Common myeloid progenitor, CD34-positive (primary cell): Measurements from ENCODE around the gene LGALS7B.
"Not testable (repeated sequence)": the region's sequence is repeated elsewhere in the genome, so short reads cannot be mapped to it uniquely, and the experiment has no call there.

Experiments
- CTCF ChIA-PET: fragments of 350-600 bp; sonication (Branson Sonifier 250); formaldehyde crosslinking; loops from one replicate; lab custom pipeline; 2021; ENCODE audit warnings: antibody characterized with exemption; lab: Charles Lee
- POLR2A ChIA-PET: fragments of 350-600 bp; sonication (Branson Sonifier 250); formaldehyde crosslinking; loops from one replicate; lab custom pipeline; 2021; ENCODE audit warnings: antibody characterized with exemption; lab: Charles Lee
- DNase-seq, 3 donors: peaks; one replicate each; pipeline versions ENCODE4 v3.0.0 to v3.0.0-alpha.2; 2013
- H3K27ac ChIP-seq, 2 experiments: 1 replicate in 1 of 2; 2 replicates in 1 of 2; pipeline ENCODE4 v1.7.0; 2013; ENCODE audit warnings: inconsistent platforms in 2 of 2, low read length in 2 of 2, mild to moderate bottlenecking in 2 of 2, low read depth in 1 of 2, moderate library complexity in 1 of 2; ENCODE audit not compliant: severe bottlenecking in 2 of 2, insufficient read depth in 1 of 2, poor library complexity in 1 of 2
- H3K27me3 ChIP-seq, 5 experiments: replicated peaks in 2 of 5; 1 replicate in 3 of 5; 2 replicates in 2 of 5; pipeline versions ENCODE4 v1.6.1 to v1.7.0; 2013; ENCODE audit warnings: low read length in 4 of 5, mild to moderate bottlenecking in 2 of 5, moderate library complexity in 2 of 5, inconsistent platforms in 1 of 5; ENCODE audit not compliant: insufficient read depth in 5 of 5, control insufficient read depth in 4 of 5
- H3K36me3 ChIP-seq, 4 experiments: 1 replicate in 2 of 4; 2 replicates in 2 of 4; pipeline versions ENCODE4 v1.6.1 to v1.7.0; 2013; ENCODE audit warnings: low read length in 3 of 4, control low read depth in 1 of 4, mild to moderate bottlenecking in 1 of 4; ENCODE audit not compliant: control insufficient read depth in 4 of 4, insufficient read depth in 4 of 4
- H3K4me1 ChIP-seq, 4 experiments: 1 replicate in 3 of 4; 2 replicates in 1 of 4; pipeline versions ENCODE4 v1.6.1 to v1.7.1; 2013; ENCODE audit warnings: low read length in 3 of 4, mild to moderate bottlenecking in 3 of 4, control low read depth in 1 of 4, inconsistent platforms in 1 of 4, moderate library complexity in 1 of 4; ENCODE audit not compliant: control insufficient read depth in 4 of 4, insufficient read depth in 4 of 4; ENCODE audit errors: control extremely low read depth in 1 of 4
- H3K4me3 ChIP-seq, 7 experiments: 1 replicate in 4 of 7; 2 replicates in 3 of 7; pipeline versions ENCODE4 v1.5.1 to v1.7.0; 2013; ENCODE audit warnings: mild to moderate bottlenecking in 7 of 7, low read length in 6 of 7, moderate library complexity in 6 of 7, inconsistent platforms in 2 of 7, low read depth in 2 of 7, control low read depth in 1 of 7; ENCODE audit not compliant: insufficient read depth in 4 of 7, control insufficient read depth in 1 of 7; ENCODE audit errors: extremely low read depth in 1 of 7
- H3K9me3 ChIP-seq, 5 experiments: 1 replicate in 4 of 5; 2 replicates in 1 of 5; pipeline versions ENCODE4 v1.6.1 to v1.7.1; 2013; ENCODE audit warnings: low read length in 4 of 5, mild to moderate bottlenecking in 2 of 5, inconsistent platforms in 1 of 5, low read depth in 1 of 5, moderate library complexity in 1 of 5; ENCODE audit not compliant: control insufficient read depth in 4 of 5, insufficient read depth in 2 of 5; ENCODE audit errors: control extremely low read depth in 1 of 5
- WGBS: methylation state at CpG from one replicate; pipeline ENCODE4 v1.1.5; 2013; ENCODE audit not compliant: insufficient coverage; 5-methylcytosine and 5-hydroxymethylcytosine counted together

LGALS7B gene

DNA sequence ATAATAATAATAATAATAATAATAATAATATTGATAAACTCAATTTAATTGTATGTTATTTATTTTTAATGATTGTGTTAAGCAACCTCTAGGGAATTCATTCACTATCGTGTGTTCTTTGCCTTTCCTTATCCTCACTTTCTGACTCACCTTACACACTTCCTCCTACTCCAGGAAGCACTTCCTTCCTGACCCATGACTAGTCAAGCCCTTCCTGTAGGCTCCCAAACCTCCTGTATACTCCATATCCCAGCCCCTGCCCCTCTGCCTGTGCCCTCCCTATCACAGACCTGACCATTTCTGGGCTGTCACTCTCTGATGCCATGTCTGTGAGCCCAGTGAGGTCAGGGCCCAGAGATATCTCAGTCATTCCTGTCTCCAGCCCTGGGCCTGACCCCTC, 16.2 kb downstream of the LGALS7B start:
- Histone ChIP-seq H3K4me1 (no peaks in the 10 kb centered on the region), H3K4me3 (no peak overlapping the region), H3K27me3 (no peaks in the 10 kb centered on the region), H3K36me3 (no peaks in the 10 kb centered on the region), H3K27ac (no peak overlapping the region), H3K9me3 (no peaks in the 10 kb centered on the region)
- WGBS, result 86% methylated on average over 1 of the region's 1 CpG
- no peak for DNase-seq
- CTCF ChIA-PET, result no interaction called here
- POLR2A ChIA-PET, result no interaction called here

DNA sequence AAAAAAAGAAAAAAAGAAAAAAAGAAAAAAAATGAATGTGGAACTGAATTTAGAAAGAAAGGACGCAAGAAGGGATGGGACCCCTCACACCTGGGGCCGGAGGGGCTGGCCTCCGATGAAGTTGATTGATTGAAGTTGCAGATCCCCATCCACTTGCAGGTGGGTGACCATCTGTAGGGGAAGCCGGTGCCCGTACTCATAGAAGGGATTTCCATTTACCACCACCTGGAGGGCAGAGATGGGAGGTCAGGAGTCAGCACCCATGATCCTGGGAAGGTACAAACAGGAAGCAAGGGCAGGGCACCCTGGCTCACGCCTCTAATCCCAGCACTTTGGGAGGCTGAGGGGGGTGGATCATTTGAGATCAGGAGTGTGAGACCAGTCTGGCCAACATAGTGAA, 17.4 kb downstream of the LGALS7B start:
- H3K27me3 ChIP-seq, result no peaks in the 10 kb centered on the region
- ChIA-PET POLR2A (interaction anchor here (0.6 kb wide), 1 partner anchor 308 kb away, joined by 9 read pairs; no protein-coding TSS in a partner anchor), CTCF (no interaction called here)
- no peaks in the 10 kb centered on the region for H3K36me3 ChIP-seq
- H3K4me1 ChIP-seq, result no peaks in the 10 kb centered on the region
- H3K27ac ChIP-seq, result no peak overlapping the region
- DNase-seq, result no peak
- H3K9me3 ChIP-seq, result no peaks in the 10 kb centered on the region
- WGBS, result 96% methylated on average over 6 of the region's 6 CpGs
- no peak overlapping the region for H3K4me3 ChIP-seq

DNA sequence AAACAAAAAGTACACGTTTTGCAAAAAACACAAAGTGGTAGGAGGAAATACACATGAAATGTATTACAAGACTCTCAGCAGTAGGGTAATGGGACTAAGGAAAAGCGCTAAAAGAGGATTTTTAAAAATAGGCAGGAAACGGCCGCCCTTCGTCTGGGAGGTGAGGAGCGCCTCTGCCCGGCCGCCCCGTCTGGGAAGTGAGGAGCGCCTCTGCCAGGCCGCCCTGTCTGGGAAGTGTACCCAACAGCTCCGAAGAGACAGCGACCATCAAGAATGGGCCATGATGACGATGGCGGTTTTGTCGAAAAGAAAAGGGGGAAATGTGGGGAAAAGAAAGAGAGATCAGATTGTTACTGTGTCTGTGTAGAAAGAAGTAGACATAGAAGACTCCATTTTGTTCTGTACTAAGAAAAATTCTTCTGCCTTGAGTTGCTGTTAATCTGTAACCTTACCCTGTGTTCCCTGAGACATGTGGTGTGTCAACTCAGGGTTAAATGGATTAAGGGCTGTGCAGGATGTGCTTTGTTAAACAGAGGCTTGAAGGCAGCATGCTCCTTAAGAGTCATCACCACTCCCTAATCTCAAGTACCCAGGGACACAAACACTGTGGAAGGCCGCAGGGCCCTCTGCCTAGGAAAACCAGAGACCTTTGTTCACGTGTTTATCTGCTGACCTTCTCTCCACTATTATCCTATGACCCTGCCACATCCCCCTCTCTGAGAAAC, 18.5 kb downstream of the LGALS7B start:
- H3K36me3 ChIP-seq, DNase-seq, H3K4me3 ChIP-seq, POLR2A ChIA-PET, H3K27me3 ChIP-seq, H3K27ac ChIP-seq, H3K4me1 ChIP-seq, H3K9me3 ChIP-seq: not testable (repeated sequence)
- WGBS, result 100% methylated on average over 1 of the region's 18 CpGs
- CTCF ChIA-PET, result interaction anchor here (0.6 kb wide), 1 partner anchor 8 kb away, joined by 3 read pairs; no protein-coding TSS in a partner anchor

DNA sequence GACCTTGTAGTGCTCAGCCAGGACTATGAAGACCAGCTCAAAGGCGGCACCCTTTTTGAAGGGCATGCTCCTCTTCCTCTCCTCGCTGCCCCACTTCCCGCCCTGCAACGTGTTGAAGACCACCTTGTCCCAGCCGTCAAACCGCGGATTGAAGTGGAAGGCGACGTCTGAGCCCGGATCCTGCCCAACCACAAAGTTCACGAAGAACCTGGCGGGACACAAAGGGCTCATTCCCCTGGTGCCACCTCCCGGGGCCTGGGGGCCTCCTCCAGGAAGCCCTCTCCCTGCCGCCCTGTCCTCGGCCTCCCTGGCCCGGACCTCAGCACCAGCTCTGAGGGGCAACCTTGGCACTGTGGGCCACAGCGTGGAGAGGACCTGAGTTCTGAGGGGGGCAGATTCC, 19.7 kb downstream of the LGALS7B start:
- CTCF ChIA-PET, result interaction anchor here (0.6 to 1.3 kb wide), 2 partner anchors 11 to 12 kb away, joined by 3 read pairs; no protein-coding TSS in a partner anchor
- no peak for DNase-seq
- WGBS, result 94% methylated on average over 14 of the region's 17 CpGs
- POLR2A ChIA-PET, result interaction anchor here (1.2 kb wide), 1 partner anchor 12 kb away, joined by 5 read pairs; no protein-coding TSS in a partner anchor
- no peak overlapping the region for H3K4me3 ChIP-seq
- H3K27me3 ChIP-seq, result no peaks in the 10 kb centered on the region
- H3K9me3 ChIP-seq, result no peaks in the 10 kb centered on the region
- no peak overlapping the region for H3K27ac ChIP-seq
- no peaks in the 10 kb centered on the region for H3K36me3 ChIP-seq
- H3K4me1 ChIP-seq, result no peaks in the 10 kb centered on the region

DNA sequence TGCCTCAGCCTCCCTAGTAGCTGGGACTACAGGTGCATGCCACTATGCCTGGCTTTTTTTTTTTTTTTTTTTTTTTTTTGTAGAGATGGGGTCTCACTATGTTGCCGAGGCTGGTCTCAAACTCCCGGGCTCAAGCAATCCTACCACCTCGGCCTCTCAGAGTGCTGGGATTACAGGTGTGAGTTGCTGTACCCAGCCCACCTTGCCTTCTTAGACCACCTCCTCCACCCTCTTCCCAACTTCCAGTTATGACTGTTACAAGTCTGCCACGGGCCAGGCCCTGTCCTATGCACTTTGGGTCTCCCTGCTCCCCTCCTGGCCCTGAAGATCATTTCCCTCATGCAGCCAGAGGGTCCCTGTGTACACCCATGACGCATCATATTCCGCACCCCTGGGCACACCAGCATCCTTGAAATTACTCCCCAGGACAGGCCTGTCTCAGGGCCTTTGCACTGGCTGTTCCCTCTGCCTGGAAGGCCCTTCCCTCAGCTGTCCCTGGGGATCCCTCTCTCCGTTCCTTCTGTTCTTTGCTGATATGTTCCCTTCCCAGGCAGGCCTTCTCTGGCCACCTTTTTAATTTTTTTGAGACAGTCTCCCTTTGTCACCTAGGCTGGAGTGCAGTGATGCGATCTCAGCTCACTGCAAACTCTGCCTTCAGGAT, 20.7 kb downstream of the LGALS7B start:
- Histone ChIP-seq H3K27me3 (no peaks in the 10 kb centered on the region), H3K27ac (no peak overlapping the region), H3K9me3 (no peaks in the 10 kb centered on the region), H3K36me3 (no peaks in the 10 kb centered on the region), H3K4me3 (no peak overlapping the region), H3K4me1 (no peaks in the 10 kb centered on the region)
- CTCF ChIA-PET, result interaction anchor here (1.3 kb wide), 1 partner anchor 10 kb away, joined by 3 read pairs; no protein-coding TSS in a partner anchor
- no peak for DNase-seq
- 88% methylated on average over 5 of the region's 8 CpGs for WGBS
- POLR2A ChIA-PET, result interaction anchor here (1.2 kb wide), 1 partner anchor 11 kb away, joined by 5 read pairs; no protein-coding TSS in a partner anchor

DNA sequence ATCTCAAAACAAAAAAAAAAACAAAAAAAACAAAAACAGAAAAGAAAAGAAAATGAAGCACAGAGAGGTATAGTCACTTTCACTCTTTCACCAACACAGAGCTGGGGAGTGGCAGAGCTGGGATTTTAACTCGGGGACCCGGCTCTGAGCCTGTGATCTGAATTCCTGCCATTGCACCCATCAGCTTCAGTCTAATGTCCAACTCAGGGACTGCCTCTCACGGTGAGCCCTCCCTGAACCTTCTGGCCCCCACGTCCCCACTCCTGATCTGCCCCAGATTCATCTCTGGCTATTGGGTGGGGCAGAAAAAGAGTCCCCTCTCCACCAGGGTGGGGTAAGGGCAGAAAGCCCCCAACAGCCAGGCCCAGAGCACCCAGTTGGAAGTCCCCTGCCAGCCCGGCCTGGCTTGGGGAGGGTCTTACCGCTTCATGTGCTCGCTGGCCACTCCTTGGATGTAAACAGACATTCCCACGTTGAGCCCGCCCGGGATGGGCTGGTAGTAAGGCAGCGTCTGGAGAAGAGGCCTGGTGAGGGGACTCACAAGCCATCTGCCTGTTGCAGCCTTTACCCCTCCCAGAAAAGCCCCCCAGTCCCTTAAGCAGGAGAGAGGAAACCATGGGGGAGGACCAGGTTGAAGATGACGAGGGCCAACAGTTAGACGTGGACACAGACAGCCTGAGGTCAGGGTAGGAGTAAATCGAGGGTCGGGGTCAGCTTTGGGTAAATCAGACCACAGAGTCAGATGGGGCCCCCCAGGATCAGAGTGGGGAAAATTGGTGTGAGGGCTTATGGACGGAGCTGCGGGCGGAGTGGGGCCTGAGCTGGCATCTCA, 23.2 kb downstream of the LGALS7B start:
- Histone ChIP-seq H3K4me3 (no peak overlapping the region), H3K27me3 (no peaks in the 10 kb centered on the region), H3K9me3 (no peaks in the 10 kb centered on the region), H3K36me3 (peaks cover 0 to 24% (median 18%) of the 10 kb centered on the region in 4 experiments), H3K27ac (no peak overlapping the region), H3K4me1 (no peaks in the 10 kb centered on the region)
- ChIA-PET POLR2A (no interaction called here), CTCF (no interaction called here)
- no peak for DNase-seq
- WGBS, result 96% methylated on average over 17 of the region's 18 CpGs
